Panc1 (cell line): Measurements from ENCODE around the gene DALRD3.

ENCODE experiments used
- POLR2AphosphoS5 ChIP-seq: IDR thresholded peaks from 2 replicates; pipeline ENCODE4 v1.6.1; 2012; ENCODE audit warnings: mild to moderate bottlenecking, low read depth, low read length, moderate library complexity
- TF ChIP-seq, protein P1 (sequence below): fragments of 450-650 bp; IDR thresholded peaks from 2 replicates; pipeline ENCODE4 v1.5.1; 2017; ENCODE audit warnings: mild to moderate bottlenecking
- TF ChIP-seq, protein P2 (sequence below), 2 experiments: IDR thresholded peaks; 2 replicates each; pipeline ENCODE4 v1.6.1; 2011 to 2012; ENCODE audit warnings: low read depth in 2 of 2, control low read depth in 1 of 2, low read length in 1 of 2, mild to moderate bottlenecking in 1 of 2, moderate library complexity in 1 of 2; ENCODE audit not compliant: insufficient read depth in 1 of 2

DNA sequence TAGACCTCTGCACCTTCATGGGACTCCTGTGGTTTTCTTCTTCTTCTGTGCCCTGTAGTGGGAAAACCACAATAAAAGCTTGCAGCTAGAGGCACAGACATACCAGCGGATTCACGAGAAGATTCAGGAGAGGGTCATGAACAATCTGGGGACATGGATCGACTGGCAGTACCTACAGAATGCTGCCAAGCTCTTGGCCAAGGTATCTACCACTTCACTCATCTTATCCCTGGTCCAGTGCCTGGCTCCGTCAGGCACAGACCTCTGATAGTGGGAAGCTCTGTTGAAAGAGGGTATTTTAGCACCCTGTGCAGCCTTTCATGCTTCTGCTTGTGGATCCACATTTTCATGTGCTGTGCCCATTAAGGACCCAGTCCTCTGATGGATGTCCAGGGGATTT, 38.1 kb downstream of the DALRD3 start:
- no peak for TF ChIP-seq POLR2AphosphoS5
- TF ChIP-seq, protein P1, sequence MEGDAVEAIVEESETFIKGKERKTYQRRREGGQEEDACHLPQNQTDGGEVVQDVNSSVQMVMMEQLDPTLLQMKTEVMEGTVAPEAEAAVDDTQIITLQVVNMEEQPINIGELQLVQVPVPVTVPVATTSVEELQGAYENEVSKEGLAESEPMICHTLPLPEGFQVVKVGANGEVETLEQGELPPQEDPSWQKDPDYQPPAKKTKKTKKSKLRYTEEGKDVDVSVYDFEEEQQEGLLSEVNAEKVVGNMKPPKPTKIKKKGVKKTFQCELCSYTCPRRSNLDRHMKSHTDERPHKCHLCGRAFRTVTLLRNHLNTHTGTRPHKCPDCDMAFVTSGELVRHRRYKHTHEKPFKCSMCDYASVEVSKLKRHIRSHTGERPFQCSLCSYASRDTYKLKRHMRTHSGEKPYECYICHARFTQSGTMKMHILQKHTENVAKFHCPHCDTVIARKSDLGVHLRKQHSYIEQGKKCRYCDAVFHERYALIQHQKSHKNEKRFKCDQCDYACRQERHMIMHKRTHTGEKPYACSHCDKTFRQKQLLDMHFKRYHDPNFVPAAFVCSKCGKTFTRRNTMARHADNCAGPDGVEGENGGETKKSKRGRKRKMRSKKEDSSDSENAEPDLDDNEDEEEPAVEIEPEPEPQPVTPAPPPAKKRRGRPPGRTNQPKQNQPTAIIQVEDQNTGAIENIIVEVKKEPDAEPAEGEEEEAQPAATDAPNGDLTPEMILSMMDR, result no peak
- TF ChIP-seq, protein P2, sequence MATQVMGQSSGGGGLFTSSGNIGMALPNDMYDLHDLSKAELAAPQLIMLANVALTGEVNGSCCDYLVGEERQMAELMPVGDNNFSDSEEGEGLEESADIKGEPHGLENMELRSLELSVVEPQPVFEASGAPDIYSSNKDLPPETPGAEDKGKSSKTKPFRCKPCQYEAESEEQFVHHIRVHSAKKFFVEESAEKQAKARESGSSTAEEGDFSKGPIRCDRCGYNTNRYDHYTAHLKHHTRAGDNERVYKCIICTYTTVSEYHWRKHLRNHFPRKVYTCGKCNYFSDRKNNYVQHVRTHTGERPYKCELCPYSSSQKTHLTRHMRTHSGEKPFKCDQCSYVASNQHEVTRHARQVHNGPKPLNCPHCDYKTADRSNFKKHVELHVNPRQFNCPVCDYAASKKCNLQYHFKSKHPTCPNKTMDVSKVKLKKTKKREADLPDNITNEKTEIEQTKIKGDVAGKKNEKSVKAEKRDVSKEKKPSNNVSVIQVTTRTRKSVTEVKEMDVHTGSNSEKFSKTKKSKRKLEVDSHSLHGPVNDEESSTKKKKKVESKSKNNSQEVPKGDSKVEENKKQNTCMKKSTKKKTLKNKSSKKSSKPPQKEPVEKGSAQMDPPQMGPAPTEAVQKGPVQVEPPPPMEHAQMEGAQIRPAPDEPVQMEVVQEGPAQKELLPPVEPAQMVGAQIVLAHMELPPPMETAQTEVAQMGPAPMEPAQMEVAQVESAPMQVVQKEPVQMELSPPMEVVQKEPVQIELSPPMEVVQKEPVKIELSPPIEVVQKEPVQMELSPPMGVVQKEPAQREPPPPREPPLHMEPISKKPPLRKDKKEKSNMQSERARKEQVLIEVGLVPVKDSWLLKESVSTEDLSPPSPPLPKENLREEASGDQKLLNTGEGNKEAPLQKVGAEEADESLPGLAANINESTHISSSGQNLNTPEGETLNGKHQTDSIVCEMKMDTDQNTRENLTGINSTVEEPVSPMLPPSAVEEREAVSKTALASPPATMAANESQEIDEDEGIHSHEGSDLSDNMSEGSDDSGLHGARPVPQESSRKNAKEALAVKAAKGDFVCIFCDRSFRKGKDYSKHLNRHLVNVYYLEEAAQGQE (IDR thresholded peaks at IDR 0.05; ENCODE audit: insufficient read depth in 1 of 2, low read depth in 2 of 2, low read length in 1 of 2), result no peak
